ENCODE measurements around the gene OR5A1.

- TF ChIP-seq CTCF (IDR thresholded peaks at IDR 0.05; ENCODE audit: low read depth, low read length, poor library complexity, severe bottlenecking) (no peak), EZH2phosphoT487 (IDR thresholded peaks at IDR 0.05; ENCODE audit: borderline replicate concordance, low read length) (no peak)
Observed at GRCh38 chr11:59459916-59460315, 23.6 kb downstream of the OR5A1 start.
